Pons (tissue), 1 donor: Measurements from ENCODE around the gene CABLES2.

Experiments
- DNase-seq: peaks from one replicate; pipeline ENCODE4 v3.0.0-alpha.2; 2016; ENCODE audit warnings: low spot score

CABLES2 gene

GRCh38 chr20:62346398-62347150 is 60.5 kb downstream of the CABLES2 start:
- DNase-seq, result no peak

GRCh38 chr20:62345681-62346370 is 61.3 kb downstream of the CABLES2 start:
- no peak for DNase-seq

- DNase-seq, result no peak
These were observed 62.3 kb downstream of the CABLES2 start for GRCh38 chr20:62344782-62345181.

- no peak for DNase-seq
These were observed 63.0 kb downstream of the CABLES2 start for GRCh38 chr20:62344092-62344491.

- DNase-seq, result no peak
These were observed 64.2 kb downstream of the CABLES2 start for GRCh38 chr20:62342910-62343309.

GRCh38 chr20:62339647-62340062 is 67.4 kb downstream of the CABLES2 start:
- DNase-seq, result peak; percentile 38
